ENCODE data around the gene MTFMT. TPM values are rescaled to one million over a fixed set of nuclear protein-coding genes. Genes with fewer than 3 reads are reported as not detected.
"Not testable (repeated sequence)": the region's sequence is repeated elsewhere in the genome, so short reads cannot be mapped to it uniquely, and the experiment has no call there.

Gene MTFMT
- total RNA-seq (2014; rRNA removed; shearing (Covaris generic)), result 22.1 and 30.4 TPM in 2 replicates

GRCh38 chr15:65028921-65029735 is at the start of gene MTFMT:
Gene MTFMT (minus strand): TSS chr15:65029639. CDS start chr15:65029613, 26 bp downstream.
- H3K36me3 ChIP-seq, result peaks cover 33% of the 10 kb centered on the region
- no peaks in the 10 kb centered on the region for H3K27me3 ChIP-seq (replicated peaks)
- peak within 1 kb of the TSS; percentile 4; the same call in 1 of the 2 replicates for H3K27ac ChIP-seq
- DNase-seq (ENCODE audit: low read depth in 1 of 2, low spot score in 2 of 2), result peak; percentile 85 to 91
- H3K9me3 ChIP-seq (replicated peaks), result no peaks in the 10 kb centered on the region
- H3K4me1 ChIP-seq (replicated peaks), result peaks cover 29% of the 10 kb centered on the region
- peak within 1 kb of the TSS; percentile 84 for H3K4me3 ChIP-seq

GRCh38 chr15:65077981-65078352 is 48.5 kb upstream of the MTFMT start:
- H3K27me3 ChIP-seq (replicated peaks), result no peaks in the 10 kb centered on the region
- no peak overlapping the region for H3K27ac ChIP-seq
- H3K9me3 ChIP-seq (replicated peaks), result no peaks in the 10 kb centered on the region
- no peaks in the 10 kb centered on the region for H3K36me3 ChIP-seq
- DNase-seq (ENCODE audit: low read depth in 1 of 2, low spot score in 2 of 2), result no peak
- H3K4me3 ChIP-seq, result no peak overlapping the region
- peaks cover 21% of the 10 kb centered on the region for H3K4me1 ChIP-seq (replicated peaks)

- no peaks in the 10 kb centered on the region for H3K27me3 ChIP-seq (replicated peaks)
- no peak overlapping the region for H3K27ac ChIP-seq
- no peaks in the 10 kb centered on the region for H3K9me3 ChIP-seq (replicated peaks)
Measured at GRCh38 chr15:65077291-65077980, 48.0 kb upstream of the MTFMT start.

GRCh38 chr15:65076486-65077290 is 47.2 kb upstream of the MTFMT start, which contains the start of gene KBTBD13:
Gene KBTBD13 (plus strand): TSS chr15:65076746. CDS start chr15:65076816, 70 bp downstream.
- Histone ChIP-seq H3K9me3 (replicated peaks) (no peaks in the 10 kb centered on the region), H3K27me3 (replicated peaks) (no peaks in the 10 kb centered on the region), H3K27ac (no peak within 1 kb of the TSS), H3K4me1 (replicated peaks) (peaks cover 16% of the 10 kb centered on the region), H3K4me3 (no peak within 1 kb of the TSS), H3K36me3 (no peaks in the 10 kb centered on the region)
- no peak for DNase-seq (ENCODE audit: low read depth in 1 of 2, low spot score in 2 of 2)

More at GRCh38 chr15:65077291-65077980, 48.0 kb upstream of the MTFMT start:
- no peak for DNase-seq (ENCODE audit: low read depth in 1 of 2, low spot score in 2 of 2)
- Histone ChIP-seq H3K4me3 (no peak overlapping the region), H3K4me1 (replicated peaks) (peaks cover 16% of the 10 kb centered on the region), H3K36me3 (no peaks in the 10 kb centered on the region)

GRCh38 chr15:65075607-65076395 is 46.4 kb upstream of the MTFMT start:
- DNase-seq (ENCODE audit: low read depth in 1 of 2, low spot score in 2 of 2); H3K36me3 ChIP-seq; H3K27ac ChIP-seq; H3K4me3 ChIP-seq; H3K27me3 ChIP-seq (replicated peaks); H3K9me3 ChIP-seq (replicated peaks): not testable (repeated sequence)
- H3K4me1 ChIP-seq (replicated peaks), result peaks cover 16% of the 10 kb centered on the region

GRCh38 chr15:65074946-65075345 is 45.5 kb upstream of the MTFMT start:
- not testable (repeated sequence) for H3K27me3 ChIP-seq (replicated peaks); H3K27ac ChIP-seq; H3K9me3 ChIP-seq (replicated peaks); H3K36me3 ChIP-seq; DNase-seq (ENCODE audit: low read depth in 1 of 2, low spot score in 2 of 2); H3K4me3 ChIP-seq
- H3K4me1 ChIP-seq (replicated peaks), result peaks cover 23% of the 10 kb centered on the region

GRCh38 chr15:65072617-65073016 is 43.2 kb upstream of the MTFMT start:
- no peak overlapping the region for H3K4me3 ChIP-seq
- peaks cover 46% of the 10 kb centered on the region for H3K4me1 ChIP-seq (replicated peaks)
- no peak overlapping the region for H3K27ac ChIP-seq
- no peaks in the 10 kb centered on the region for H3K27me3 ChIP-seq (replicated peaks)
- no peak for DNase-seq (ENCODE audit: low read depth in 1 of 2, low spot score in 2 of 2)
- H3K9me3 ChIP-seq (replicated peaks), result no peaks in the 10 kb centered on the region
- peaks cover 2% of the 10 kb centered on the region for H3K36me3 ChIP-seq

- no peak overlapping the region for H3K4me3 ChIP-seq
- DNase-seq (ENCODE audit: low read depth in 1 of 2, low spot score in 2 of 2), result no peak
- no peaks in the 10 kb centered on the region for H3K27me3 ChIP-seq (replicated peaks)
- H3K4me1 ChIP-seq (replicated peaks), result peaks cover 51% of the 10 kb centered on the region
- H3K9me3 ChIP-seq (replicated peaks), result no peaks in the 10 kb centered on the region
- peaks cover 6% of the 10 kb centered on the region for H3K36me3 ChIP-seq
- H3K27ac ChIP-seq, result no peak overlapping the region
Measured at GRCh38 chr15:65072027-65072426, 42.6 kb upstream of the MTFMT start.

GRCh38 chr15:65071381-65071811 is 42.0 kb upstream of the MTFMT start:
- DNase-seq (ENCODE audit: low read depth in 1 of 2, low spot score in 2 of 2), result no peak
- Histone ChIP-seq H3K9me3 (replicated peaks) (no peaks in the 10 kb centered on the region), H3K27ac (no peak overlapping the region), H3K4me3 (no peak overlapping the region), H3K4me1 (replicated peaks) (peaks cover 55% of the 10 kb centered on the region), H3K36me3 (peaks cover 6% of the 10 kb centered on the region), H3K27me3 (replicated peaks) (no peaks in the 10 kb centered on the region)

GRCh38 chr15:65069779-65070546 is 40.5 kb upstream of the MTFMT start:
- Histone ChIP-seq H3K9me3 (replicated peaks) (no peaks in the 10 kb centered on the region), H3K27me3 (replicated peaks) (no peaks in the 10 kb centered on the region), H3K4me1 (replicated peaks) (peaks cover 68% of the 10 kb centered on the region), H3K36me3 (peaks cover 15% of the 10 kb centered on the region), H3K4me3 (no peak overlapping the region), H3K27ac (no peak overlapping the region)
- no peak for DNase-seq (ENCODE audit: low read depth in 1 of 2, low spot score in 2 of 2)

- Histone ChIP-seq H3K4me1 (replicated peaks) (peaks cover 72% of the 10 kb centered on the region), H3K27me3 (replicated peaks) (no peaks in the 10 kb centered on the region), H3K27ac (no peak overlapping the region), H3K9me3 (replicated peaks) (no peaks in the 10 kb centered on the region), H3K4me3 (no peak overlapping the region), H3K36me3 (peaks cover 23% of the 10 kb centered on the region)
- peak; percentile 75 to 83 for DNase-seq (ENCODE audit: low read depth in 1 of 2, low spot score in 2 of 2)
Measured at GRCh38 chr15:65069179-65069578, 39.7 kb upstream of the MTFMT start.

- peaks cover 80% of the 10 kb centered on the region for H3K4me1 ChIP-seq (replicated peaks)
- peak overlapping the region; percentile 75 for H3K27ac ChIP-seq
- H3K27me3 ChIP-seq (replicated peaks), result no peaks in the 10 kb centered on the region
- no peak for DNase-seq (ENCODE audit: low read depth in 1 of 2, low spot score in 2 of 2)
- no peaks in the 10 kb centered on the region for H3K9me3 ChIP-seq (replicated peaks)
- peaks cover 31% of the 10 kb centered on the region for H3K36me3 ChIP-seq
- H3K4me3 ChIP-seq, result peak overlapping the region; percentile 88
Measured at GRCh38 chr15:65068403-65068788, 39.0 kb upstream of the MTFMT start.
